Breast epithelium (tissue), 4 donors: ENCODE measurements around the gene OTOF. TPM values are rescaled to one million over a fixed set of nuclear protein-coding genes. Genes with fewer than 3 reads are reported as not detected.

Source experiments
- DNase-seq, 2 donors: peaks; one replicate each; pipeline ENCODE4 v3.0.0-alpha.2; 2019; ENCODE audit warnings: low spot score in 2 of 2
- H3K27ac ChIP-seq, 2 donors: fragments of 200-600 bp; sonication (generic) in 1 of 2; one replicate each; pipeline ENCODE4 v1.5.1; 2016 to 2019; ENCODE audit warnings: mild to moderate bottlenecking in 1 of 2
- H3K27me3 ChIP-seq, 2 donors: fragments of 200-600 bp; sonication (generic) in 1 of 2; one replicate each; pipeline versions ENCODE4 v1.5.1 to v1.6.0; 2017 to 2019; ENCODE audit warnings: control low read depth in 1 of 2, mild to moderate bottlenecking in 1 of 2
- H3K36me3 ChIP-seq: fragments of 200-600 bp; one replicate; pipeline ENCODE4 v1.5.1; 2019
- H3K4me1 ChIP-seq, 2 donors: fragments of 200-600 bp; sonication (generic); one replicate each; pipeline ENCODE4 v1.5.1; 2016 to 2019; ENCODE audit warnings: control low read depth in 1 of 2
- H3K4me3 ChIP-seq, 3 donors: fragments of 200-600 bp; sonication (generic); 1 replicate in 2 of 3; 2 replicates in 1 of 3; pipeline ENCODE4 v1.5.1; 2016 to 2019; ENCODE audit warnings: mild to moderate bottlenecking in 3 of 3, moderate library complexity in 2 of 3
- H3K9me3 ChIP-seq, 2 donors: fragments of 200-600 bp; sonication (generic) in 1 of 2; one replicate each; pipeline ENCODE4 v1.5.1; 2016 to 2019; ENCODE audit warnings: control low read depth in 1 of 2
- POLR2A ChIP-seq: fragments of 450-650 bp; IDR thresholded peaks from one replicate; pipeline ENCODE4 v1.6.1; 2016; ENCODE audit warnings: antibody characterized with exemption, mild to moderate bottlenecking, moderate library complexity
- POLR2AphosphoS5 ChIP-seq, 3 donors: sonication (generic); formaldehyde crosslinking; IDR thresholded peaks; one replicate each; pipeline ENCODE4 v1.6.1; 2017; ENCODE audit warnings: antibody characterized with exemption in 3 of 3
- intact Hi-C: fragments of 100-400 bp; cut with DNase I; formaldehyde crosslinking; loops from one replicate; pipeline ENCODE4 v1.15.1; 2023; ENCODE audit warnings: low total_unique reads
- total RNA-seq, 3 donors: library from RNA; depleted of rRNA; stranded (reverse); fragments of >200 nt; gene quantifications; one replicate each; pipeline ENCODE4 v1.1.0, GENCODE V29; 2016
- TF ChIP-seq, protein P1 (sequence below), 3 donors: fragments of 450-650 bp; IDR thresholded peaks; one replicate each; pipeline ENCODE4 v1.5.1; 2016 to 2017; ENCODE audit warnings: antibody characterized with exemption in 3 of 3, mild to moderate bottlenecking in 3 of 3, moderate library complexity in 3 of 3

The OTOF gene
- total RNA-seq, 3 donors from 2014 or later = 0.15 to 0.33 (median 0.32) TPM

DNA sequence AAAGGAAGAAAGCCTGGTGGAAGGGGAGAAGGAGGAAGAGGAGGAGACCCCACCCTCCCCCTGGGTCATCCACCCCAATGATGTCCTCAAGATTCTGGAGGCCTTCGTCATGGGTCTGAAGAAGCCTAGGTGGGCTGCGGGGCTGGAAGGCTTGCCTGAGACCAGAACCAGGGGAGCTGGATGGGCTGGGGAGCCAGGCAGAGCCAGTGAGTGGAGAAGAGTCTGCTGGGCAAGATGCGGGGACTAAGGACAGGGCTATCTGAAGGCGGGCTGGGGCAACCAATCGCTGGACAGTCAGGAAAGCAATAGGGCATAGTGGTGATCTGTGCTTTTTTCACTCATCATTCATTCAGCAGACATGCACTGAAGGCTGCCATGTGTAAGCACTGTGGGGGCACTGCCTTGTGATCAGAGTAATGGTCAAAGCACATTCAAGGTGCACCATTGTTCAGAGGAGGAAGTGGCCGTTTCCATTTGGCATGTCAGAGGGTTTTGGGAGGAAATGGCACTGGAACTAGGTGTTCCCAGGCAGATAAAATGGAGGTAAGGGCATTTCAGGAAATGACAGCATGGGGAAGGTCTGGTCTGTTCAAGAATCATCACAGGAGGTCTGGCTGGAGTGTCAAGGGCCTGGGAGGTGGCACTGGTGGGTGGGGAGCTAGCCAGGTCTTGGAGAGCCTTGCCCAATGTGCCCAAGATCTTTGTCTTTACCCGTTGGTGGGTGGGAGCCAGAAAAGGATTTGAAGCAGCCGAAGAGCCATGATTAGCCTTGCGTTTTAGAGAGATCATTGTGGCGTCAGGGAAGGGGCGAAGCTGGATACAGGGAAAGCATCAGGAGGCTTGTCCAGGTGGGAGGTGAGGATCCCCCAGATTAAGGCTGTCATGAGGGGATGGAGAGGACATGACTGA lies 24.2 kb downstream of the OTOF start:
- intact Hi-C loops = no loop called here
- Histone ChIP-seq H3K27ac (no peak overlapping the region), H3K9me3 (no peaks in the 10 kb centered on the region), H3K36me3 (no peaks in the 10 kb centered on the region), H3K27me3 (no peaks in the 10 kb centered on the region), H3K4me3 (no peak overlapping the region), H3K4me1 (no peaks in the 10 kb centered on the region)
- no peak for DNase-seq
- no peak for TF ChIP-seq POLR2A
- TF ChIP-seq POLR2AphosphoS5 (IDR thresholded peaks at IDR 0.05) = peak in 2 of 3 donors; percentile 40 to 49

DNA sequence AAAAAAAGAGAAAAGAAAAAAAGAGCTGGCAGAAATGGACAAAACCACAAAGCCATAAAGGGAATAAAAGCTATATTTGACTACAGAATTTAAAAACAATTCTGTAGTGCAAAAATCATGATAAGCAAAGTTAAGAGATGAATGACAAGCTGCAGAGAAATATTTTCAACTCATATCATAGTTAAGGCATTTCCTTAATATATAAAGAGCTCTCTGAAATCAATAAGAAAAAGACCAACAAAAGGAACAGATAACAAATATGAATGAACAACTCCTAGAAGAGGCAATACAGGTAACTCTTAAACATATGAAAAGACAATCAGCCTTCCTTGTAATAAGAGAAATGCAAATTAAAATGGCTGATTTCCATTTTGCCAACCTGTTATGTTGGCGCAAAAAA lies 26.2 kb downstream of the OTOF start:
- intact Hi-C loops = no loop called here
- H3K4me3 ChIP-seq = no peak overlapping the region
- no peak for DNase-seq
- no peaks in the 10 kb centered on the region for H3K9me3 ChIP-seq
- no peak overlapping the region for H3K27ac ChIP-seq
- no peak for TF ChIP-seq POLR2A
- TF ChIP-seq, protein P1, sequence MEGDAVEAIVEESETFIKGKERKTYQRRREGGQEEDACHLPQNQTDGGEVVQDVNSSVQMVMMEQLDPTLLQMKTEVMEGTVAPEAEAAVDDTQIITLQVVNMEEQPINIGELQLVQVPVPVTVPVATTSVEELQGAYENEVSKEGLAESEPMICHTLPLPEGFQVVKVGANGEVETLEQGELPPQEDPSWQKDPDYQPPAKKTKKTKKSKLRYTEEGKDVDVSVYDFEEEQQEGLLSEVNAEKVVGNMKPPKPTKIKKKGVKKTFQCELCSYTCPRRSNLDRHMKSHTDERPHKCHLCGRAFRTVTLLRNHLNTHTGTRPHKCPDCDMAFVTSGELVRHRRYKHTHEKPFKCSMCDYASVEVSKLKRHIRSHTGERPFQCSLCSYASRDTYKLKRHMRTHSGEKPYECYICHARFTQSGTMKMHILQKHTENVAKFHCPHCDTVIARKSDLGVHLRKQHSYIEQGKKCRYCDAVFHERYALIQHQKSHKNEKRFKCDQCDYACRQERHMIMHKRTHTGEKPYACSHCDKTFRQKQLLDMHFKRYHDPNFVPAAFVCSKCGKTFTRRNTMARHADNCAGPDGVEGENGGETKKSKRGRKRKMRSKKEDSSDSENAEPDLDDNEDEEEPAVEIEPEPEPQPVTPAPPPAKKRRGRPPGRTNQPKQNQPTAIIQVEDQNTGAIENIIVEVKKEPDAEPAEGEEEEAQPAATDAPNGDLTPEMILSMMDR (IDR thresholded peaks at IDR 0.05) = no peak
- TF ChIP-seq POLR2AphosphoS5 (IDR thresholded peaks at IDR 0.05) = no peak
- no peaks in the 10 kb centered on the region for H3K27me3 ChIP-seq
- no peaks in the 10 kb centered on the region for H3K36me3 ChIP-seq
- no peaks in the 10 kb centered on the region for H3K4me1 ChIP-seq

DNA sequence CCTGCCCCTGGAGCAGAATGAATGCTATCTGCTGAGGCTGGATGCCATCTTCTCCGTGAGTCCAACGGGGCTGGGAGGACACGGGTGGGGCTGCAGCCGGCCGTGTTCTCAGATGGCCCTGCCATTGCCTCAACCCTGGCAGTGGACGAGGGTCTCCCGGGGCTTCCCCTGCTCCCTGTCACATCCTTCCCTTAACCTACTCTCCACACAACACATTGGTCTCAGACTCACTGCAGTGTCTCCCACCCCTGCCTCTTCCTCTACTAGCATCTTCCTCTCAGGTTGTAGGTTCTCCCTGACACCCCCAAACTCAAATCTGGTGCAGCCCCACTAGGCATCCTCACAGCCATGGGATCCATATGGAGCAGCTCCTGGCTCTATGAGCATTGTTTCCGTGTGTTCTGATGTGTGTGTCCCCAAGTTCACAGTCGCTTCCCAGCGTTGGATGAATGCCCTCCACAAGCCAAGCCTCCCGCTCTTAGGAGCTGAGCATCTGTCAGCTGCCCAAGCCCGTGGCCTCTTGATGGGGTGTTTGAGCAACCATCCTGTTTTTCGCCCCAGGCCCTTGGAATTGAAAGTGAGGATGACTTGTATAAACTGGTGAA lies 27.8 kb downstream of the OTOF start:
- H3K27ac ChIP-seq = no peak overlapping the region
- no peak for DNase-seq
- intact Hi-C loops = no loop called here
- no peaks in the 10 kb centered on the region for H3K36me3 ChIP-seq
- no peaks in the 10 kb centered on the region for H3K9me3 ChIP-seq
- no peaks in the 10 kb centered on the region for H3K27me3 ChIP-seq
- no peaks in the 10 kb centered on the region for H3K4me1 ChIP-seq
- no peak overlapping the region for H3K4me3 ChIP-seq
- TF ChIP-seq POLR2A (no peak), POLR2AphosphoS5 (IDR thresholded peaks at IDR 0.05) (no peak)
- TF ChIP-seq, protein P1 (IDR thresholded peaks at IDR 0.05) = no peak

DNA sequence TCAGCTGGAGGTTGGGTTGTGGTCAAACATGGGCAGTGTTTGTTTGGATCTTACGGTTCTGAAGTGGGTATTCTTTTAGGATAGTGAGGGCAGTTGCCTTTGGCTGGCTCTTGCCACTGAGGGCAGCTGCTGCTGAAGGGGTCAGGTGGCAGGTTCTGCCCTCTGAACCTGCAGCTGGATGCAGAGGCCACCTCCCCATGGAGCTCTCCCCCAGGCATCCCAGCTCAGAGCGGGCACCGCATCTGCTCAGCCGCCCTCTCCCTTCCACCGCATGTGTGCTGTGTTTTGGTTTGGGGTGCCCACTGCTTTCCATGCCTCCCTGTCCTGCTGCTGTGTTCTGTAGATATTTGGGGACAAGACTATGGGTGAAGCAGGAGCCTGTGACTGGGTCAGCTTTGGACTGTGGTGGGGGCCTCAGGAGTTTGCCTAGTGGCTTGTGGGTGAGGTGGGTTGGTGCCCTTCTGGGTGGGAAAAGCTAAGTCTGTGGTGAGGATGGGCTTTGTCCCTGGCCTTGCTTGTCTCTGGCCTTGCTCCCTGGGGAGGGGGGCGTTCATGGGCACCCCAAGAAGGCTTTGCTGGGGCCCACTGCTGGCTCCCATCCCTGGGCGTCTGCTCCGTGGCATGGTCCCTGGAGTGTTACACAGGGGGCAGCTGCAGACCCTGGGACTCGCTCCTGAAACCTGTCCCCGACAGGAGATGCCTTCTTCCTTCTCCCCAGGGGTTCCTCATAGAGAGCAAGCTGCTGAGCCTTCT lies 28.5 kb downstream of the OTOF start:
- TF ChIP-seq POLR2AphosphoS5 (IDR thresholded peaks at IDR 0.05) = no peak
- no peak for TF ChIP-seq POLR2A
- TF ChIP-seq, protein P1 (IDR thresholded peaks at IDR 0.05) = no peak

DNA sequence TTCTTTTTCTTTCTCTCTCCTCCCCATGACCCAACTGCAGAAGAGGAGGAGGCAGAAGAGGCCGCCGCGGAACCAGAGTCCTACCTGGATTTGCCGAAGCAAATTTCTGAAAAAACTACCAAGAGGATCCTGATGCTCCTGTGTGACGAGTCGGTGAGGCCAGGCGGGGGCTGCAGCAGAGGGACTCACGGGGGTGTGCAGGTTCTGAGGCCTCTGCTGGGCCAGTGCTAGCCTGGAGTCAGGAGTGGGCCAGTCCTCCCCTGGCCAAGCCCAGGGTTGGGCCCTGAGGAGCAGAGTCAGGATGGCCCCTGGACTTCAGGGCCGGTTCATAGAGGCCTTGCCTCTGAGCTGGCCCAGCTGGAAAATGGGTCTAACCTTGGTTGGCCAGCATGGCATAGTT lies 29.3 kb downstream of the OTOF start:
- TF ChIP-seq, protein P1 (IDR thresholded peaks at IDR 0.05) = no peak
- TF ChIP-seq POLR2A (no peak), POLR2AphosphoS5 (IDR thresholded peaks at IDR 0.05) (no peak)
- DNase-seq = no peak
- Histone ChIP-seq H3K36me3 (no peaks in the 10 kb centered on the region), H3K9me3 (no peaks in the 10 kb centered on the region), H3K27ac (no peak overlapping the region), H3K27me3 (no peaks in the 10 kb centered on the region), H3K4me1 (no peaks in the 10 kb centered on the region), H3K4me3 (no peak overlapping the region)
- intact Hi-C loops = no loop called here

More for the DNA sequence above, 28.5 kb downstream of the OTOF start:
- Histone ChIP-seq H3K27ac (no peak overlapping the region), H3K4me3 (no peak overlapping the region), H3K9me3 (no peaks in the 10 kb centered on the region), H3K36me3 (no peaks in the 10 kb centered on the region), H3K4me1 (no peaks in the 10 kb centered on the region), H3K27me3 (no peaks in the 10 kb centered on the region)
- intact Hi-C loops = no loop called here
- DNase-seq = no peak
